T-helper 22 cell (primary cell): Measurements from ENCODE around the gene GET4.
"Not testable (repeated sequence)": the region's sequence is repeated elsewhere in the genome, so short reads cannot be mapped to it uniquely, and the experiment has no call there.

ENCODE experiments used
- DNase-seq: peaks from one replicate; pipeline ENCODE4 v3.0.0-alpha.2; 2020; ENCODE audit warnings: low read depth

GET4 gene

GRCh38 chr7:900331-901040 is 24.1 kb downstream of the GET4 start:
- no peak for DNase-seq

- no peak for DNase-seq
These were observed 24.7 kb downstream of the GET4 start for GRCh38 chr7:901041-901387.

GRCh38 chr7:901388-902154 is 25.2 kb downstream of the GET4 start:
- no peak for DNase-seq

- DNase-seq, result no peak
These were observed 26.6 kb downstream of the GET4 start for GRCh38 chr7:902996-903395.

- DNase-seq, result no peak
These were observed 27.8 kb downstream of the GET4 start for GRCh38 chr7:903921-904755.

GRCh38 chr7:904847-905246 is 28.5 kb downstream of the GET4 start:
- DNase-seq, result no peak

GRCh38 chr7:906776-907157 is 30.4 kb downstream of the GET4 start:
- no peak for DNase-seq

GRCh38 chr7:907158-907980 is 31.0 kb downstream of the GET4 start:
- DNase-seq, result no peak

GRCh38 chr7:908159-908581 is 31.8 kb downstream of the GET4 start:
- DNase-seq, result no peak

- DNase-seq, result not testable (repeated sequence)
These were observed 32.4 kb downstream of the GET4 start for GRCh38 chr7:908591-909357.

GRCh38 chr7:909358-910329 is 33.3 kb downstream of the GET4 start:
- DNase-seq, result no peak

- no peak for DNase-seq
These were observed 34.1 kb downstream of the GET4 start for GRCh38 chr7:910441-910861.

- DNase-seq, result no peak
These were observed 34.6 kb downstream of the GET4 start for GRCh38 chr7:910931-911431.

- no peak for DNase-seq
These were observed 35.6 kb downstream of the GET4 start for GRCh38 chr7:911791-912480.

GRCh38 chr7:913736-914520 is 37.6 kb downstream of the GET4 start:
- no peak for DNase-seq

GRCh38 chr7:914521-915194 is 38.3 kb downstream of the GET4 start:
- DNase-seq, result no peak

GRCh38 chr7:915291-916218 is 39.2 kb downstream of the GET4 start:
- no peak for DNase-seq
